Measurements from ENCODE around the gene HOPX. TPM values are rescaled to one million over a fixed set of nuclear protein-coding genes. Genes with fewer than 3 reads are reported as not detected.

HOPX gene
- total RNA-seq, 4 donors from 2014 or later, result 0.94 to 5.8 (median 2.1) TPM

DNA sequence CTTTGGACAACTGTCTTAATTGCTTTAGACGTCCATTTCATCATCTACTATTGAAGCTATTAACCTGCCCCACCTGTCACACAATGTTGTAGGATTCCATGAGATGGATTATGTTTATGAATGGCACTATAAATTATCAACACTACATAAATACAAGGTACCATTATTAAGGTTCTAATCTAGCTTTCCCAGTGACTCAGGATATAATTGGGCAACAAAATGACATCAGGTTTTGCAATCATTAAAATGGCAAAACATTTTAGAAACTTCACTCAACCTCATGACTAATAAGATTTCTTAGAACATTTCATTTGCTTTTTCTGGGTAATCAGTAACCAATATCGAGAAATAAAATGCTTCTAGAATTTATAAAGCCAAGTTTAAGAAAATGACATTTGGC is 9.2 kb downstream of the HOPX start:
- TF ChIP-seq, protein P1, sequence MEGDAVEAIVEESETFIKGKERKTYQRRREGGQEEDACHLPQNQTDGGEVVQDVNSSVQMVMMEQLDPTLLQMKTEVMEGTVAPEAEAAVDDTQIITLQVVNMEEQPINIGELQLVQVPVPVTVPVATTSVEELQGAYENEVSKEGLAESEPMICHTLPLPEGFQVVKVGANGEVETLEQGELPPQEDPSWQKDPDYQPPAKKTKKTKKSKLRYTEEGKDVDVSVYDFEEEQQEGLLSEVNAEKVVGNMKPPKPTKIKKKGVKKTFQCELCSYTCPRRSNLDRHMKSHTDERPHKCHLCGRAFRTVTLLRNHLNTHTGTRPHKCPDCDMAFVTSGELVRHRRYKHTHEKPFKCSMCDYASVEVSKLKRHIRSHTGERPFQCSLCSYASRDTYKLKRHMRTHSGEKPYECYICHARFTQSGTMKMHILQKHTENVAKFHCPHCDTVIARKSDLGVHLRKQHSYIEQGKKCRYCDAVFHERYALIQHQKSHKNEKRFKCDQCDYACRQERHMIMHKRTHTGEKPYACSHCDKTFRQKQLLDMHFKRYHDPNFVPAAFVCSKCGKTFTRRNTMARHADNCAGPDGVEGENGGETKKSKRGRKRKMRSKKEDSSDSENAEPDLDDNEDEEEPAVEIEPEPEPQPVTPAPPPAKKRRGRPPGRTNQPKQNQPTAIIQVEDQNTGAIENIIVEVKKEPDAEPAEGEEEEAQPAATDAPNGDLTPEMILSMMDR (IDR thresholded peaks at IDR 0.05; ENCODE audit: low read depth), result no peak

DNA sequence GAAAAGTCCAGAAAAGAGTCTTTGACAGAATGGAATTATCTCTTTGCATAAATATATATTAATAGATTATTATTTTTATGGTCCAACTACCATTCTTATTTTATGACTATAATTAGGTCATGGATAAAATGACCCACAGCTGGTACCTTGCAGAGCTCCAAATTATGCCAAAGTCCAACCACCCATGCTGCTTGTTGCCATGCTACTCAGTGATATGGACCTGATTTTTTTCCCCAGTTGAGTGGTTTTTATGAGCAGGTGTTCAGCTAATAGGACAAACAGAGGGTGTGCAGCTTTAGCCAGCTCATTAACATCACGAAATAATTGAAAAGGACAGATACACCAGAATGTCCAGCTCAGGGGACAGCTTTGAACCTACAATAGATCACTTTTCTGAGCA is 9.7 kb downstream of the HOPX start:
- TF ChIP-seq, protein P1 (IDR thresholded peaks at IDR 0.05; ENCODE audit: low read depth), result no peak

DNA sequence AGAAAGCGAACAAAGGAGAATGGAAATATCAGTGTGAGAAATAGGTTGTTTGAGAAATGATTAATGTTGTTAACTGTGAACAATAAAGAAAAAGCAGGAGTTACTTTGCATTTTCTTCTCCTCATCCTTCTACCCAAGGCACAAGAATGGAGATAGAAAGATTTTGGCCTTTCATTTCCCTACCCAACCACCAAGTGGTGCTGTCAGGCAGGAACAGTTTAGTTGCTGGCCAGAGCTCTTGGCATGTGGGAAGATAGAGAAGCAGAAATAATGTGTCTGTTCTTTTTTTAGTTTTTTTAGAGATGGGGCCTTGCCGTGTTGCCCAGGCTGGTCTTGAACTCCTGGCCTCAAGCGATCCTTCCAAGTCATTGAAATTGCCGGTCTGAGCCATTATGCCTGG is 12.8 kb downstream of the HOPX start:
- TF ChIP-seq, protein P1 (IDR thresholded peaks at IDR 0.05; ENCODE audit: low read depth), result no peak

DNA sequence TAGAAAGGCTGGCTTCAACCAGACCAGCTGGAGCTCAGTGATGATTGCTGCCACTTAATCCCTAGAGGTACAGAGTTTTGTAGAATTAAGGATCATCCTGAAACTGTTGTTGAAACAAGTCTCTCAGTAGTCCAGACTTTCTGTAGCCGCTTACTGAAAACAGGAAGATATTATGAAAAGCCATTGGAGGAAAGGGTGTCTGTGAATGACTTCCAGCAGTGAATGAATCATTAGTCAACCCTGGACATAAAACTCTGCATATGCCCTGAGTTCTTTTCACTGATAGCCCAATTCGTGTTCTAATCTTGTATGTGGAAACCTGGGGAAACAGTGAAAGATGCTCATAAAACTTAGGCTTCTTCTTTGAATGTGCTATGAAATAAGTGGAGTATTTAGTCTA is 14.8 kb downstream of the HOPX start:
- TF ChIP-seq, protein P1 (IDR thresholded peaks at IDR 0.05; ENCODE audit: low read depth), result no peak

DNA sequence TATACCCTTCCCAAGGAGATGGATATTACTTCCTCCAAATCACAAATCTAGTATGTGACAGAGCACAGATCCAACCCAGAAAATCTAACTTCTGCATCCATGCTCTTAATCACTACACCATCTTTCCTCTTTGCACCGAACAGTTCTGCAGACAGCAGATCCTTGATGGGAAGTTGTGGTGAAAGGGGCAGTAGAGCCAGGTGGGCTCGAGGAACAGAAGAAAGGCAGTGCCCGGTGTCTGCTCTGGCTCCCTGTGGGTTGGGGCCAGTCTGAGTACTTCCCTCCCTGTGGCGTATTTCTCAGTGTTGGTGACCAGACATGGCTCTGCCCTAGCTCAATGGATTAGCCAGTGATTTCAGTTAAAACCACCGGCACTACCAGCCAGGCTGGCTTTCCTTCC is 15.3 kb downstream of the HOPX start:
- TF ChIP-seq, protein P1 (IDR thresholded peaks at IDR 0.05; ENCODE audit: low read depth), result no peak

DNA sequence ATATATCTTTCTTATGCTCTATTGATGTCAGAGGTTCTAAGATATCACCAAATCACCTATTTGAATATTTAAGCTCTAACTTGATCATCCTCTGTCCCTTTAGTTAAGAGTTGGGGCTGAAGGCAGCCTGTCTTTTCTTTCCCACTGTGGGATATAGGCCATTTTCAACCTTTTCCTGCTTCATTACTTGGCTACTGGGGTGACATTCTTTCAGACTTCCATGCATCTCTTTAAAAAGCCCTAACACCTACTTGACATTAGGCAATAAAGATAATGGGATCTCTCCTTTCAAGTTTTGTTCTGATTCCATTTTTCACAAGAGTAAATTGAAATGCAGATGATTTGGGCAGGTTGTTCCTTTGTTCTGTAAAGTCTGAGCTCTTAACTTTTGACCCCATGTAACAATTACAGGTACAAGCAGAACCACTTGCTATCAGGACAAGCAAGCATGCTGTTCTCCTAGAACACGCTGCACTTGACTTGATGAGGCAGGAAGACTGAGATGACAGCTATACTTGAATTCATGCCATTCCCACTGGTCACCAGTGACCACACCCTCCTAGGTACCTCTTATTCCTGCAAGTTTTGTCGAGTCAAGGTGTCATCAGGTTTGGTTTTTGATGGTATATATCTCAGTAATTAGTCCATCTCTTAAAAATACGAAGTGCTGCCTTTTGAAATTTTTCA is 18.2 kb downstream of the HOPX start:
- TF ChIP-seq, protein P1 (IDR thresholded peaks at IDR 0.05; ENCODE audit: low read depth), result no peak

DNA sequence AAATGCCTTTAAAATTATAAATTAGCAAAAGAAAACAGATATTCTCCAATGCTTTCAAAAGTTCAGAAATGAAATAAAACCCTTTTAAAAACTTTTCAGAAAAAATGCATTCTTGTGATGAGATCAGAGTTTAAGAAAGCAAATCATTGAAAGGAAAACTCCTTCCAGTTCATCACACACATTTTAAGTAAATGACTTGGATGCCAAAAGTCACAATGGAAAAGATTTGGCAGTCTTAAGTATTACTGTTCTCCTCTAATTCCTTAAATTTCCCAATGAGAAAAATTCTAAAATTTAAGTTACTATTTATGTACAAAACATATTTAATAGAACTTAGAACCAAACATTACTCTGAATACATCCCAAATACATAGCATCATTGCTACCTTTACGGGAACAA is 21.1 kb downstream of the HOPX start:
- TF ChIP-seq, protein P1 (IDR thresholded peaks at IDR 0.05; ENCODE audit: low read depth), result no peak
